ENCODE data around the gene HEY2. TPM values are rescaled to one million over a fixed set of nuclear protein-coding genes. Genes with fewer than 3 reads are reported as not detected.
"Not testable (repeated sequence)": the region's sequence is repeated elsewhere in the genome, so short reads cannot be mapped to it uniquely, and the experiment has no call there.

Gene HEY2
- total and polyA plus RNA-seq, 2 donors (not counting 3 experiments of a cell fraction or from before 2014, with no cell fraction given), result 0.07 TPM; not detected in 1

DNA sequence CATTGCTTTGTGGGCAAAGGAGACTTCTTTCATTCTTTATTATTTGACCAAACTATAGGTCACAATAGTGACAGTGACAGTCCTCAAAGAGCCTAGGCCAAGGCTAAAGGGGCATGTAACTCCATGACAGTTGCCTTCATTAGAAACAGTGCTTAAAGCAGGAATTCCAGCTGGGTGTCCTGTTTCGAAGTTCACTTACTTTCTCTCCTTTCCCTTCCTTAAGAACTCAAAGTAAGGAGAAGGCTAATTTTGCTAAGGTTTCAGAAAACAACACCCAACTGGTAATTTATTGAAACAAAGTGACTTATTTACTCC lies 48.1 kb upstream of the HEY2 start:
- Histone ChIP-seq H3K36me3 (ENCODE audit: control insufficient read depth in 2 of 2, extremely low read depth in 1 of 2, insufficient read depth in 2 of 2, low read length in 2 of 2) (no peaks in the 10 kb centered on the region), H3K27ac (ENCODE audit: insufficient read depth, low read depth, low read length) (no peak overlapping the region), H3K4me1 (ENCODE audit: control insufficient read depth, extremely low read depth, insufficient read depth, low read length) (no peaks in the 10 kb centered on the region), H3K27me3 (ENCODE audit: control insufficient read depth in 2 of 2, insufficient read depth in 2 of 2, low read length in 2 of 2) (peaks cover 2 to 3% of the 10 kb centered on the region in 2 experiments), H3K9me3 (replicated peaks; ENCODE audit: control insufficient read depth, insufficient read depth, low read length) (no peaks in the 10 kb centered on the region), H3K4me2 (ENCODE audit: insufficient read depth, low read length) (no peak overlapping the region), H3K4me3 (replicated peaks in 1 of 3; ENCODE audit: insufficient read depth in 1 of 3, low read depth in 1 of 3, low read length in 3 of 3) (no peak overlapping the region), H4K20me1 (replicated peaks; ENCODE audit: control insufficient read depth, extremely low read depth, insufficient read depth, low read length) (no peaks in the 10 kb centered on the region), H3K9me1 (replicated peaks; ENCODE audit: control insufficient read depth, extremely low read depth, insufficient read depth, low read length) (no peaks in the 10 kb centered on the region), H3K79me2 (ENCODE audit: control insufficient read depth, insufficient read depth, low read length) (no peaks in the 10 kb centered on the region), H3K9ac (replicated peaks; ENCODE audit: extremely low read depth, insufficient read depth, low read length) (no peak overlapping the region), H2AFZ (ENCODE audit: low read depth, low read length) (no peak overlapping the region)
- FAIRE-seq (no peak), DNase-seq (ENCODE audit: low read depth, low spot score) (no peak)
- intact Hi-C loops (cut with micrococcal nuclease) (no loop called here), dilution Hi-C loops (cut with MboI; ENCODE audit: extremely low pct_ligation_motif_present, low sequenced_read_pairs) (no loop called here)
- POLR2A ChIA-PET, result no interaction called here
- CTCF ChIA-PET, result interaction anchor here (0.7 kb wide), 1 partner anchor 198 kb away, joined by 3 read pairs; no protein-coding TSS in a partner anchor
- TF ChIP-seq, protein P1, sequence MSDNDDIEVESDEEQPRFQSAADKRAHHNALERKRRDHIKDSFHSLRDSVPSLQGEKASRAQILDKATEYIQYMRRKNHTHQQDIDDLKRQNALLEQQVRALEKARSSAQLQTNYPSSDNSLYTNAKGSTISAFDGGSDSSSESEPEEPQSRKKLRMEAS (IDR thresholded peaks at IDR 0.05; ENCODE audit: insufficient read depth, insufficient read length), result no peak
- TF ChIP-seq EZH2 (IDR thresholded peaks at IDR 0.05; ENCODE audit: borderline replicate concordance, low read depth, low read length, severe bottlenecking) (no peak), JUN (IDR thresholded peaks at IDR 0.05; ENCODE audit: borderline replicate concordance, insufficient read depth, insufficient read length, low read depth) (no peak), POLR2AphosphoS5 (IDR thresholded peaks at IDR 0.05; ENCODE audit: insufficient read depth, low read depth, low read length) (no peak), FOS (IDR thresholded peaks at IDR 0.05; ENCODE audit: borderline replicate concordance, insufficient read depth, low read length) (no peak), MYC (IDR thresholded peaks at IDR 0.05; ENCODE audit: low read depth, low read length) (no peak), GATA2 (IDR thresholded peaks at IDR 0.05; ENCODE audit: insufficient read depth, insufficient read length, low read depth, low read length) (no peak), POLR2A (IDR thresholded peaks at IDR 0.05; ENCODE audit: low read depth, low read length) (no peak)
- TF ChIP-seq, protein P2, sequence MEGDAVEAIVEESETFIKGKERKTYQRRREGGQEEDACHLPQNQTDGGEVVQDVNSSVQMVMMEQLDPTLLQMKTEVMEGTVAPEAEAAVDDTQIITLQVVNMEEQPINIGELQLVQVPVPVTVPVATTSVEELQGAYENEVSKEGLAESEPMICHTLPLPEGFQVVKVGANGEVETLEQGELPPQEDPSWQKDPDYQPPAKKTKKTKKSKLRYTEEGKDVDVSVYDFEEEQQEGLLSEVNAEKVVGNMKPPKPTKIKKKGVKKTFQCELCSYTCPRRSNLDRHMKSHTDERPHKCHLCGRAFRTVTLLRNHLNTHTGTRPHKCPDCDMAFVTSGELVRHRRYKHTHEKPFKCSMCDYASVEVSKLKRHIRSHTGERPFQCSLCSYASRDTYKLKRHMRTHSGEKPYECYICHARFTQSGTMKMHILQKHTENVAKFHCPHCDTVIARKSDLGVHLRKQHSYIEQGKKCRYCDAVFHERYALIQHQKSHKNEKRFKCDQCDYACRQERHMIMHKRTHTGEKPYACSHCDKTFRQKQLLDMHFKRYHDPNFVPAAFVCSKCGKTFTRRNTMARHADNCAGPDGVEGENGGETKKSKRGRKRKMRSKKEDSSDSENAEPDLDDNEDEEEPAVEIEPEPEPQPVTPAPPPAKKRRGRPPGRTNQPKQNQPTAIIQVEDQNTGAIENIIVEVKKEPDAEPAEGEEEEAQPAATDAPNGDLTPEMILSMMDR (IDR thresholded peaks at IDR 0.05; ENCODE audit: extremely low read depth in 1 of 2, insufficient read depth in 1 of 2, low read depth in 1 of 2, low read length in 2 of 2), result no peak
- BruUV-seq (replicated peaks), result no TSS peak

DNA sequence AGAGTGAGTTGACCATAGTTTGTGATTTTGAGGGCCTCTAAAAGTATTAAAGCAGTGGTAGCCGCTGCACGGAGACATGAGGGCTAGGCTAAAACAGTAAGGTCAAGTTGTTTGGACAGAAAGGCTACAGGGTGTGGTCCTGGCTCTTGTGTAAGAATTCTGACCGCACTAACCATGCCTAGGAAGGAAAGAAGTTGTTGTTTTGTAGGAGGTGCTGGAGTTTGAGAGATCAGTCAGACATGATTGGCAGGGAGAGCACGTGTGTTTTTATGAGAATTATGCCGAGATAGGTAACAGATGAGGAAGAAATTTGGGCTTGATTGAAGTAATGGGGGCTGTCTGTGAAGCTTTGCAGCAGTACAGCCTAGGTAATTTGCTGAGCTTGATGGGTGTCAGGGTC lies 45.5 kb upstream of the HEY2 start:
- H3K4me3 ChIP-seq (replicated peaks in 1 of 3; ENCODE audit: insufficient read depth in 1 of 3, low read depth in 1 of 3, low read length in 3 of 3); H3K9me1 ChIP-seq (replicated peaks; ENCODE audit: control insufficient read depth, extremely low read depth, insufficient read depth, low read length); BruUV-seq (replicated peaks); H3K4me1 ChIP-seq (ENCODE audit: control insufficient read depth, extremely low read depth, insufficient read depth, low read length); FAIRE-seq; DNase-seq (ENCODE audit: low read depth, low spot score); H3K79me2 ChIP-seq (ENCODE audit: control insufficient read depth, insufficient read depth, low read length); H3K9me3 ChIP-seq (replicated peaks; ENCODE audit: control insufficient read depth, insufficient read depth, low read length); H3K27ac ChIP-seq (ENCODE audit: insufficient read depth, low read depth, low read length); H3K4me2 ChIP-seq (ENCODE audit: insufficient read depth, low read length); H3K9ac ChIP-seq (replicated peaks; ENCODE audit: extremely low read depth, insufficient read depth, low read length); CTCF ChIA-PET; H4K20me1 ChIP-seq (replicated peaks; ENCODE audit: control insufficient read depth, extremely low read depth, insufficient read depth, low read length); dilution Hi-C loops (cut with MboI; ENCODE audit: extremely low pct_ligation_motif_present, low sequenced_read_pairs); POLR2A ChIA-PET; H2AFZ ChIP-seq (ENCODE audit: low read depth, low read length); H3K27me3 ChIP-seq (ENCODE audit: control insufficient read depth in 2 of 2, insufficient read depth in 2 of 2, low read length in 2 of 2); intact Hi-C loops (cut with micrococcal nuclease); H3K36me3 ChIP-seq (ENCODE audit: control insufficient read depth in 2 of 2, extremely low read depth in 1 of 2, insufficient read depth in 2 of 2, low read length in 2 of 2): not testable (repeated sequence)

All from endothelial cell of umbilical vein (primary cell).